ENCODE measurements around the gene THEM4. TPM values are rescaled to one million over a fixed set of nuclear protein-coding genes. Genes with fewer than 3 reads are reported as not detected.

The THEM4 gene
- total RNA-seq, 2 experiments from 2014 or later: 7.2 to 21.5 TPM

- intact Hi-C loops (cut with micrococcal nuclease; ENCODE audit: unreplicated experiment): no loop called here
- TF ChIP-seq EZH2phosphoT487 (IDR thresholded peaks at IDR 0.05; ENCODE audit: borderline replicate concordance, low read depth, low read length) (no peak), CTCF (conservative IDR thresholded peaks at IDR 0.05; ENCODE audit: low read length) (no peak)
- H3K4me1 ChIP-seq (ENCODE audit: insufficient read depth, low read length, poor library complexity, severe bottlenecking): no peaks in the 10 kb centered on the region
- no peaks in the 10 kb centered on the region for H3K36me3 ChIP-seq (ENCODE audit: insufficient read depth, low read length)
- no peaks in the 10 kb centered on the region for H3K9me3 ChIP-seq (ENCODE audit: low read length)
- no peak for DNase-seq (ENCODE audit: low spot score)
- H3K27ac ChIP-seq (ENCODE audit: low read depth, low read length, poor library complexity, severe bottlenecking): no peak overlapping the region
- no peaks in the 10 kb centered on the region for H3K79me2 ChIP-seq (ENCODE audit: insufficient read depth, low read depth, low read length)
- H3K4me3 ChIP-seq (ENCODE audit: low read depth, low read length, poor library complexity, severe bottlenecking): no peak overlapping the region
- ChIA-PET POLR2A (no interaction called here), CTCF (ENCODE audit: unreplicated experiment) (no interaction called here)
- no peaks in the 10 kb centered on the region for H3K9me2 ChIP-seq (ENCODE audit: insufficient read depth, low read length)
- H2AFZ ChIP-seq (ENCODE audit: low read length): no peak overlapping the region
- no peaks in the 10 kb centered on the region for H4K20me1 ChIP-seq (ENCODE audit: insufficient read depth, low read length)
- no TSS peak for BruUV-seq (replicated peaks)
- H3K4me2 ChIP-seq (ENCODE audit: low read length): no peak overlapping the region
Observed at GRCh38 chr1:151940541-151940940, 31.2 kb upstream of the THEM4 start.

DNA sequence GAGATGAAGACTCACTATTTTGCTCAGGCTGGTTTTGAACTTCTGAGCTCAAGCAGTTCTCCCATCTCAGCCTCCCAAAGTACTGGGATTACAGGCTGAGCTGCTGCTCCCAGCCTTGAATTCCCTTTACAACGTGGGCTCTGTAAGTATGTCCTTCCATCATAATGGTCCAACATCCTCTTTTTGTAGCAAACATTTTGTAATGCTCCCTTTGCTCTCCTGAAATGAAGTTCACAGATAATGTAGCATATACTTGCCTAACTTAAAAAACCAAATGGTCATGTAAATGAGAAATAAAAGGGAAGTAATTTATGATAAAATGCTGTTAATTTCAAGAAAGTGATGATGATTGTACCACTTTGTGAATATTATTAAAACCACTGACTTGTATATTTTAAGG lies 30.5 kb upstream of the THEM4 start:
- H3K9me3 ChIP-seq (ENCODE audit: low read length): no peaks in the 10 kb centered on the region
- no peak overlapping the region for H3K27ac ChIP-seq (ENCODE audit: low read depth, low read length, poor library complexity, severe bottlenecking)
- no peak overlapping the region for H3K4me3 ChIP-seq (ENCODE audit: low read depth, low read length, poor library complexity, severe bottlenecking)
- POLR2A ChIA-PET: interaction anchor here (0.9 kb wide), 1 partner anchor 15 kb away, joined by 3 read pairs; no protein-coding TSS in a partner anchor
- BruUV-seq (replicated peaks): no TSS peak
- H3K36me3 ChIP-seq (ENCODE audit: insufficient read depth, low read length): no peaks in the 10 kb centered on the region
- no peak overlapping the region for H2AFZ ChIP-seq (ENCODE audit: low read length)
- intact Hi-C loops (cut with micrococcal nuclease; ENCODE audit: unreplicated experiment): loop anchor here (10.0 kb wide), 1 partner anchor 245 kb away; no protein-coding TSS in a partner anchor
- H3K4me2 ChIP-seq (ENCODE audit: low read length): no peak overlapping the region
- DNase-seq (ENCODE audit: low spot score): no peak
- no peaks in the 10 kb centered on the region for H3K79me2 ChIP-seq (ENCODE audit: insufficient read depth, low read depth, low read length)
- CTCF ChIA-PET (ENCODE audit: unreplicated experiment): interaction anchor here (1.5 kb wide), 1 partner anchor 31 kb away, joined by 3 read pairs; the partner anchor contains the start of gene THEM4
- no peaks in the 10 kb centered on the region for H4K20me1 ChIP-seq (ENCODE audit: insufficient read depth, low read length)
- H3K9me2 ChIP-seq (ENCODE audit: insufficient read depth, low read length): no peaks in the 10 kb centered on the region
- no peaks in the 10 kb centered on the region for H3K4me1 ChIP-seq (ENCODE audit: insufficient read depth, low read length, poor library complexity, severe bottlenecking)
- TF ChIP-seq CTCF (conservative IDR thresholded peaks at IDR 0.05; ENCODE audit: low read length) (no peak), EZH2phosphoT487 (IDR thresholded peaks at IDR 0.05; ENCODE audit: borderline replicate concordance, low read depth, low read length) (no peak)

DNA sequence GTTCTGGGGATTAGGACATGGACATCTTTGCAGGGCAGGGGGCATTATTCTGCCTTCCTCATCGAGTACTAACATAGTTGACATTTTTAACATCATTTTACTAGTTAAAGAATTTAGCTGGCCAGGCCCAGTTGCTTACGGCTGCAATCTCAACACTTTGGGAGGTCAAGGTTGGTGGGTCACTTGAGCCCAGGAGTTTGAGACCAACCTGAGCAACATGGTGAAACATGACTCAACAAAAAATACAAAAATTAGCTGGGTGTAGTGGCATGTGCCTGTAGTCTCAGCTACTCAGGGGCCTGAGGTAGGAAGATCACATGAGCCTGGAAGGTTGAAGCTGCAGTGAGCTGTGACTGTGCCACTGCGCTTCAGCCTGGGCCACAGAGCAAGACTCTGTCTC lies 29.8 kb upstream of the THEM4 start:
- TF ChIP-seq EZH2phosphoT487 (IDR thresholded peaks at IDR 0.05; ENCODE audit: borderline replicate concordance, low read depth, low read length): no peak
- TF ChIP-seq CTCF (conservative IDR thresholded peaks at IDR 0.05; ENCODE audit: low read length): no peak

More for the DNA sequence above, 29.8 kb upstream of the THEM4 start:
- Histone ChIP-seq H3K27ac (ENCODE audit: low read depth, low read length, poor library complexity, severe bottlenecking) (no peak overlapping the region), H3K79me2 (ENCODE audit: insufficient read depth, low read depth, low read length) (no peaks in the 10 kb centered on the region), H3K4me3 (ENCODE audit: low read depth, low read length, poor library complexity, severe bottlenecking) (no peak overlapping the region), H3K4me1 (ENCODE audit: insufficient read depth, low read length, poor library complexity, severe bottlenecking) (no peaks in the 10 kb centered on the region), H4K20me1 (ENCODE audit: insufficient read depth, low read length) (no peaks in the 10 kb centered on the region), H2AFZ (ENCODE audit: low read length) (no peak overlapping the region), H3K9me2 (ENCODE audit: insufficient read depth, low read length) (no peaks in the 10 kb centered on the region), H3K36me3 (ENCODE audit: insufficient read depth, low read length) (no peaks in the 10 kb centered on the region), H3K4me2 (ENCODE audit: low read length) (no peak overlapping the region), H3K9me3 (ENCODE audit: low read length) (no peaks in the 10 kb centered on the region)
- no TSS peak for BruUV-seq (replicated peaks)
- DNase-seq (ENCODE audit: low spot score): no peak
- ChIA-PET CTCF (ENCODE audit: unreplicated experiment) (interaction anchor here (1.5 kb wide), 1 partner anchor 30 kb away, joined by 3 read pairs; the partner anchor contains the start of gene THEM4), POLR2A (interaction anchor here (0.9 to 1.1 kb wide), 2 partner anchors 14 to 57 kb away, joined by 3 read pairs; no protein-coding TSS in a partner anchor)
- intact Hi-C loops (cut with micrococcal nuclease; ENCODE audit: unreplicated experiment): loop anchor here (10.0 kb wide), 1 partner anchor 246 kb away; no protein-coding TSS in a partner anchor
